Gastroesophageal sphincter (tissue), 3 donors: ENCODE results near the gene PTK6.

ENCODE experiments used
- EP300 ChIP-seq: sonication (generic); formaldehyde crosslinking; IDR thresholded peaks from one replicate; pipeline ENCODE4 v1.6.1; 2017; ENCODE audit warnings: antibody characterized with exemption, mild to moderate bottlenecking
- POLR2A ChIP-seq, 2 donors: fragments of 450-650 bp; IDR thresholded peaks; one replicate each; pipeline ENCODE4 v1.6.1; 2017; ENCODE audit warnings: antibody characterized with exemption in 2 of 2, mild to moderate bottlenecking in 2 of 2, moderate library complexity in 1 of 2
- TF ChIP-seq, protein P1 (sequence below), 4 experiments: fragments of 200-600 bp in 2 of 4; fragments of 450-650 bp in 2 of 4; sonication (generic) in 1 of 4; IDR thresholded peaks; one replicate each; pipeline ENCODE4 v1.5.1; 2017 to 2019; ENCODE audit warnings: antibody characterized with exemption in 4 of 4, mild to moderate bottlenecking in 2 of 4, moderate library complexity in 2 of 4

DNA sequence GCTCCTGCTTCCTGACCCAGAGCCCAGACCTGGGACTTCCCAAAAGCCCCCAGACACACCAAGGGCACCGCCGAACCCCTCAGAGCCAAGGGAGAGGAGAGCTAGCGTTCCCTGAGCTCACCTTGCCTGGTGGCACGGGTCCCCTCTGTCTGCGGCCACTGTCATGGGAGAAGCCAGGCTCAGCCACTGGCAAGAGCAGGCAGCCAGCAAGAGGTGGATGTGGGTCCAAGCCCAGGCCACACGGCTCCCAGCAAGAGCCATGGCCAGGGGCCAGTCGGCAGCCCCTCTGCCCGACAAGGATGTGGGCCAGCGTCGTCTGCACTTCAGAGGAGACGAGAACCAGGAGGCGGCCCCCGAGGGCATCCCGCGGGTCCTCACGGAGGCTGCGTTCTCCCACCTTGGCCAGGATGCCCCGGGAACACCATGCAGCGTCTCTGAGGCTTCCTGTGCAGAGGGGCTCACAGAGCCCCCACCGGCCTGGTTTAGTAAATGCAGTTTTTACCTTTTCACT, 18.8 kb downstream of the PTK6 start:
- TF ChIP-seq, protein P1, sequence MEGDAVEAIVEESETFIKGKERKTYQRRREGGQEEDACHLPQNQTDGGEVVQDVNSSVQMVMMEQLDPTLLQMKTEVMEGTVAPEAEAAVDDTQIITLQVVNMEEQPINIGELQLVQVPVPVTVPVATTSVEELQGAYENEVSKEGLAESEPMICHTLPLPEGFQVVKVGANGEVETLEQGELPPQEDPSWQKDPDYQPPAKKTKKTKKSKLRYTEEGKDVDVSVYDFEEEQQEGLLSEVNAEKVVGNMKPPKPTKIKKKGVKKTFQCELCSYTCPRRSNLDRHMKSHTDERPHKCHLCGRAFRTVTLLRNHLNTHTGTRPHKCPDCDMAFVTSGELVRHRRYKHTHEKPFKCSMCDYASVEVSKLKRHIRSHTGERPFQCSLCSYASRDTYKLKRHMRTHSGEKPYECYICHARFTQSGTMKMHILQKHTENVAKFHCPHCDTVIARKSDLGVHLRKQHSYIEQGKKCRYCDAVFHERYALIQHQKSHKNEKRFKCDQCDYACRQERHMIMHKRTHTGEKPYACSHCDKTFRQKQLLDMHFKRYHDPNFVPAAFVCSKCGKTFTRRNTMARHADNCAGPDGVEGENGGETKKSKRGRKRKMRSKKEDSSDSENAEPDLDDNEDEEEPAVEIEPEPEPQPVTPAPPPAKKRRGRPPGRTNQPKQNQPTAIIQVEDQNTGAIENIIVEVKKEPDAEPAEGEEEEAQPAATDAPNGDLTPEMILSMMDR (IDR thresholded peaks at IDR 0.05) = no peak
- TF ChIP-seq POLR2A (IDR thresholded peaks at IDR 0.05) (no peak), EP300 (no peak)
